ENCODE data around the gene KCNJ10.

KCNJ10 gene

DNA sequence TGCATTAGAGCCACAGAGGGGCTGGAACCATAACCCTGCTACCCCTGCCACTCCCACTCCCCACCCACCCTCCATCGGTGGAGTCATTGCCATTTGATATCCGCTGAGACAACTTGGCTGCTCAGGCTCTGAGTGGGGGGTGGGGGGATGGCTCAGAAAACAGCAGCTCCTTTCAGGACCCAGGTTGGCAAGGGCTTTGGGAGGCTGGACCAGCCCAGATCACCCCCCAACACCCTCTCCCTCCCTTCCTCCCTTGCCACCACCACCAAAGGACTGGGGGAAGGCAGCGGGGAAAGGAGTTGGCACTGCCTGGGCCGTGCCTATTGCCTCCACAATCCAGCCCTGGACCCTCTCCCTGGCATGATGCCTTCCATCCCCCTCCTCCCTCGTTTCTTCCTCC, 1.7 kb downstream of the KCNJ10 start:
- Histone ChIP-seq H3K9me2 (replicated peaks; ENCODE audit: control insufficient read depth, low read length) (no peaks in the 10 kb centered on the region), H3K4me3 (ENCODE audit: low read length) (no peak overlapping the region), H3K9me3 (ENCODE audit: control insufficient read depth, insufficient read depth, low read length) (no peaks in the 10 kb centered on the region), H3K27ac (ENCODE audit: low read depth, low read length) (no peak overlapping the region), H3K27me3 (ENCODE audit: control insufficient read depth, low read length) (peaks cover 35% of the 10 kb centered on the region), H3K4me2 (ENCODE audit: low read length) (no peak overlapping the region), H3K4me1 (ENCODE audit: control insufficient read depth, low read length) (peaks cover 15% of the 10 kb centered on the region), H4K20me1 (ENCODE audit: control insufficient read depth, insufficient read depth, low read depth, low read length) (no peaks in the 10 kb centered on the region), H3K36me3 (ENCODE audit: control insufficient read depth, low read length) (no peaks in the 10 kb centered on the region), H3F3A (ENCODE audit: control insufficient read depth, insufficient read depth) (no peaks in the 10 kb centered on the region), H3K79me2 (ENCODE audit: control insufficient read depth, low read length) (no peaks in the 10 kb centered on the region)
- TF ChIP-seq EZH2phosphoT487 (IDR thresholded peaks at IDR 0.05; ENCODE audit: borderline replicate concordance, low read length) (no peak), CTCF (IDR thresholded peaks at IDR 0.05; ENCODE audit: low read depth, low read length, poor library complexity, severe bottlenecking) (no peak)

- Histone ChIP-seq H3K4me2 (ENCODE audit: low read length) (no peak overlapping the region), H3K4me1 (ENCODE audit: control insufficient read depth, low read length) (peaks cover 15% of the 10 kb centered on the region), H3K4me3 (ENCODE audit: low read length) (no peak overlapping the region), H3K27ac (ENCODE audit: low read depth, low read length) (no peak overlapping the region), H4K20me1 (ENCODE audit: control insufficient read depth, insufficient read depth, low read depth, low read length) (no peaks in the 10 kb centered on the region), H3F3A (ENCODE audit: control insufficient read depth, insufficient read depth) (no peaks in the 10 kb centered on the region), H3K27me3 (ENCODE audit: control insufficient read depth, low read length) (peaks cover 35% of the 10 kb centered on the region), H3K79me2 (ENCODE audit: control insufficient read depth, low read length) (no peaks in the 10 kb centered on the region), H3K9me3 (ENCODE audit: control insufficient read depth, insufficient read depth, low read length) (no peaks in the 10 kb centered on the region), H3K36me3 (ENCODE audit: control insufficient read depth, low read length) (no peaks in the 10 kb centered on the region), H3K9me2 (replicated peaks; ENCODE audit: control insufficient read depth, low read length) (no peaks in the 10 kb centered on the region)
- no peak for TF ChIP-seq CTCF (IDR thresholded peaks at IDR 0.05; ENCODE audit: low read depth, low read length, poor library complexity, severe bottlenecking)
- TF ChIP-seq EZH2phosphoT487 (IDR thresholded peaks at IDR 0.05; ENCODE audit: borderline replicate concordance, low read length), result no peak
Observed at GRCh38 chr1:160066829-160067745, 2.9 kb downstream of the KCNJ10 start.

DNA sequence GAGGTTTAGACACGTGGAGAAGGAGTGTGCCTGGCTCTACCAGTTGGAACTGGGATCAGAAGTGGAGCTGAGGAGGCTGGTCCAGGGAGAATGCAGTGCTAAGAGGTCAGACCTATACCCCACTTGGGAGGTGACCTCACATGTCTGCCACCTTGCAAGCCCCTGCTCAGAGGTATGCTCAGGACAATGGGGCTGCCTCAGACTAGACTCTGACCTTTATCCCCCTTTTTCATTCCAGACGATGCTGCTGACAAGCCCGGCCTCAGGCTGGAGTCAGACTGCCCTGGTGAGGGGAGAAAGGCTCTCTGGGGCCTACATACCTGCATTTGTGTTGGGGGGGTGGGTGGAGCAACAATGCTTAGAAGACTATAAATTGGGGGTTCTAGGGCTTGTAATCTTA, 5.2 kb downstream of the KCNJ10 start:
- Histone ChIP-seq H3K4me1 (ENCODE audit: control insufficient read depth, low read length) (peaks cover 1% of the 10 kb centered on the region), H3K27ac (ENCODE audit: low read depth, low read length) (no peak overlapping the region), H4K20me1 (ENCODE audit: control insufficient read depth, insufficient read depth, low read depth, low read length) (no peaks in the 10 kb centered on the region), H3F3A (ENCODE audit: control insufficient read depth, insufficient read depth) (no peaks in the 10 kb centered on the region), H3K27me3 (ENCODE audit: control insufficient read depth, low read length) (peaks cover 29% of the 10 kb centered on the region), H3K79me2 (ENCODE audit: control insufficient read depth, low read length) (no peaks in the 10 kb centered on the region), H3K36me3 (ENCODE audit: control insufficient read depth, low read length) (no peaks in the 10 kb centered on the region), H3K4me2 (ENCODE audit: low read length) (no peak overlapping the region), H3K9me2 (replicated peaks; ENCODE audit: control insufficient read depth, low read length) (no peaks in the 10 kb centered on the region), H3K4me3 (ENCODE audit: low read length) (no peak overlapping the region), H3K9me3 (ENCODE audit: control insufficient read depth, insufficient read depth, low read length) (no peaks in the 10 kb centered on the region)
- TF ChIP-seq EZH2phosphoT487 (IDR thresholded peaks at IDR 0.05; ENCODE audit: borderline replicate concordance, low read length), result no peak
- TF ChIP-seq CTCF (IDR thresholded peaks at IDR 0.05; ENCODE audit: low read depth, low read length, poor library complexity, severe bottlenecking), result no peak
